Activated naive CD8-positive, alpha-beta T cell (primary cell): Measurements from ENCODE around the gene LIPK.
"Not testable (repeated sequence)": the region's sequence is repeated elsewhere in the genome, so short reads cannot be mapped to it uniquely, and the experiment has no call there.

ENCODE experiments used
- H3K27ac Mint-ChIP-seq: one replicate; pipeline ENCODE4 v1.8.0; 2021; ENCODE audit warnings: mixed read lengths
- H3K27me3 Mint-ChIP-seq: one replicate; pipeline ENCODE4 v1.8.0; 2021; ENCODE audit warnings: mixed read lengths
- H3K36me3 Mint-ChIP-seq: one replicate; pipeline ENCODE4 v1.8.0; 2021; ENCODE audit warnings: mixed read lengths
- H3K4me1 Mint-ChIP-seq: one replicate; pipeline ENCODE4 v1.8.0; 2021; ENCODE audit warnings: low read depth, mixed read lengths
- H3K4me3 Mint-ChIP-seq: one replicate; pipeline ENCODE4 v1.8.0; 2021; ENCODE audit warnings: mild to moderate bottlenecking, mixed read lengths
- H3K9me3 Mint-ChIP-seq: one replicate; pipeline ENCODE4 v1.8.0; 2021; ENCODE audit warnings: low read depth, mixed read lengths

The LIPK gene

DNA sequence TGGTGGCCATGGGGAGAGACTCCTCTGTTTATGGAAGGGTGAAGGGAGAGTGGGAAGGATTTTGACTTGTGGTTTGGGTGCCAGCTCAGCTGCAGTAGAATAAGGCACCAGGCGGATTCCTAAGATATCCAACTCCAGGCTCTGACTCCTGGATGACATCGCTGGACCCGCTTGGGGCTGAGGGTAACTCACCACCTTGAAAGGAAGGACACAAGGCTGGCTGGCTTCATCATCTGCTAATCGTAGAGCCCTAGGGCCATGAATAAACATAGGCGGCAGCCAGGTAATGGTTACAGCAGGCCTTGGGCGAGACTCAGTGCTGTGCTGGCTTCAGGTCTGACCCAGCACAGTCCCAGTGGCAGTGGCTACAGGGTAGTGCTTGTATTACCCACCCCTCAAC, 16.7 kb upstream of the LIPK start:
- H3K4me1 Mint-ChIP-seq = no peaks in the 10 kb centered on the region
- H3K9me3 Mint-ChIP-seq = no peaks in the 10 kb centered on the region
- peaks cover 4% of the 10 kb centered on the region for H3K27me3 Mint-ChIP-seq
- H3K4me3 Mint-ChIP-seq = no peak overlapping the region
- no peaks in the 10 kb centered on the region for H3K36me3 Mint-ChIP-seq
- no peak overlapping the region for H3K27ac Mint-ChIP-seq

DNA sequence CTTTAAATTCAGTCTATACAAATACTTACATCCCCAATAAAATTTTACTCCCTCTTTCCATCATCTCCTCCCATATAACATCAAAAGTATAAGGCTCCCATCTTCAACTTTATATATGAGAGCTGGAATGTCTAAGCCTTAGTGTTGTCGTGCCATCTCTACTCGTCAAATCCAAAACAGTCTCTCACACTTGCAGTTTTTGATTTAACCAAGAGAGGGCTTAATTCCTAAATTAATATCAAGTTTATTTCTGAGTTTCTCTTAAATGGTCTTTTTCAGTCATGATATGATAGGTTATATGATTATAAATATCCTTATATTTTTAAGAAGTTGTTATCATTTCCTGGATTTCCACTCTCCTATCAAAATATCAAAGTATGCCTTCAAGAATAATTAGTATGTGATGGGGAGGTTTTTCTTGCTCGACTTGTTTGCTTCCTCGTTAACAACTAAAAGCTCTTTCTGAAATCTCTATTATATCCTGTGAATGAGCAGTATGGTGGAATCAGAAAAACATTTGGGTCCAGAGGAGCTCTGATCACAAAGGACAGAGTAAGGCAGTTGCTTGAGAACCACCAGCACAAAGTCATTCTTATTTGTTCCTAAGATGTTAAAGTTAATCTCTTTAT, 12.5 kb upstream of the LIPK start:
- peaks cover 2% of the 10 kb centered on the region for H3K27me3 Mint-ChIP-seq
- no peaks in the 10 kb centered on the region for H3K4me1 Mint-ChIP-seq
- no peaks in the 10 kb centered on the region for H3K36me3 Mint-ChIP-seq
- H3K27ac Mint-ChIP-seq = no peak overlapping the region
- no peak overlapping the region for H3K4me3 Mint-ChIP-seq
- H3K9me3 Mint-ChIP-seq = no peaks in the 10 kb centered on the region

- Mint-ChIP-seq H3K9me3 (no peaks in the 10 kb centered on the region), H3K27me3 (no peaks in the 10 kb centered on the region), H3K4me1 (peaks cover 19% of the 10 kb centered on the region), H3K36me3 (no peaks in the 10 kb centered on the region), H3K27ac (no peak overlapping the region), H3K4me3 (no peak overlapping the region)
These were observed 3.0 kb upstream of the LIPK start for GRCh38 chr10:88702848-88703597.

GRCh38 chr10:88707429-88708155, 1.5 kb downstream of the LIPK start:
- no peaks in the 10 kb centered on the region for H3K36me3 Mint-ChIP-seq
- no peaks in the 10 kb centered on the region for H3K27me3 Mint-ChIP-seq
- peak overlapping the region; percentile 71 for H3K27ac Mint-ChIP-seq
- H3K9me3 Mint-ChIP-seq = no peaks in the 10 kb centered on the region
- peaks cover 19% of the 10 kb centered on the region for H3K4me1 Mint-ChIP-seq
- H3K4me3 Mint-ChIP-seq = peak overlapping the region; percentile 25

- H3K36me3 Mint-ChIP-seq, H3K27ac Mint-ChIP-seq, H3K9me3 Mint-ChIP-seq, H3K27me3 Mint-ChIP-seq, H3K4me3 Mint-ChIP-seq: not testable (repeated sequence)
- peaks cover 17% of the 10 kb centered on the region for H3K4me1 Mint-ChIP-seq
These were observed 3.3 kb downstream of the LIPK start for GRCh38 chr10:88709361-88709760.

DNA sequence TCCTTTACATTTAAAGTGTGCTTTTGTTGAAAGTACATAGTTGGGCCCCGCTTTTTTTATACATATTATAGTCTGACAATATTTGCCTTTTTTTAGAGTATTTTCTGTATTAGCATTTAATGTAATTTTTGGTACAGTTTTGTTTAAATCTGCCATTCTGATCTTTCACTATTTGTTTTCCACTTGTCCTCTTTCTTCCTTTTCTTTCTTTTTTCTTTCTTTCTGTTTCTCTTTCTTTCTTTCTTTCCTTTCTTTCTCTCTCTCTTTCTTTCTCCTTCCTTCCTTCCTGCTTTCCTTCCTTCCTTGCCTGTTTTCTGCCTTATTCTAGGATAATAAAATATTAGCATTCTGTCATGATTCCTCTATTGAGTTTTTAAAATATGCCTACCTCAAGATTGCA, 9.5 kb downstream of the LIPK start:
- Mint-ChIP-seq H3K4me1 (no peaks in the 10 kb centered on the region), H3K36me3 (no peaks in the 10 kb centered on the region), H3K27me3 (peaks cover 5% of the 10 kb centered on the region), H3K27ac (no peak overlapping the region), H3K4me3 (no peak overlapping the region), H3K9me3 (no peaks in the 10 kb centered on the region)

DNA sequence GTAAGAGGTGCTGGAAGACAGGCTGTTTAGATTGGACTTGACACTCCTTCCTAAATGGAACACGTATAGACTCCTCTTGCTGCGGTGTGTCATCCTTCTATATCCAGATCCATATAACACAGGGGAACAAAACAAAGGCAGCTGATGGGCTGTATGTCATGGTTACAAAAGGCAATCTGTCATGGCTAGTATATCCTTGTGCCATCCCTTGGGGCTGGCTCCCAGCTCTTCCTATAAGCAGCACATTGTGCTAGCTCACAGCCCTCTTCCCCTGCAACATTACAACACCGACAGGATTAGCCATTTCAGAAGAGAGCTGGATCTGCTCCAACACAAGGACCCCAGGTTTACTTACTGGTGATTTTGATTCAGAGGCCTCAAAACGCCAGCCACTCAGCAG, 15.3 kb downstream of the LIPK start:
- Mint-ChIP-seq H3K4me3 (no peak overlapping the region), H3K27me3 (peaks cover 4% of the 10 kb centered on the region), H3K4me1 (no peaks in the 10 kb centered on the region), H3K9me3 (no peaks in the 10 kb centered on the region), H3K36me3 (no peaks in the 10 kb centered on the region), H3K27ac (no peak overlapping the region)

DNA sequence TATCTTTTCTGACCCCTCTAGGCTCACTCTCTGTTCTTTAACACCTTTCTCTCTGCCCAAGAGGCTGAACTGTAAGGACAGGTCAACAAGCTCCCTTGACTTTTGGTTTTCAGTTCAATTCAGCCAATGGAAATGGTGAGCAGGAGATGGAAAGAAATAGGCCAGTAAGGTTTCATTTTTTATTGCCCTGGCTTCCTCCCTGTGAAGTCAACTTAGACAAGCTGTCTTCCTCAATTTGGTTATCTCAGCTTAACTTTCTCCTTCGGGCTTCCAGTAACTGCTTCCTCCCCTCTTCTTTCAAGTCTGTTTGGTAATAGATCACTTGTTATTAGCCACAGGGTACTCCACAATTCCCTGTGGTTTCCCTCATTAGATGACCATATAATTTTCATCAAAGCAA, 19.7 kb downstream of the LIPK start:
- Mint-ChIP-seq H3K4me1 (no peaks in the 10 kb centered on the region), H3K27me3 (no peaks in the 10 kb centered on the region), H3K4me3 (no peak overlapping the region), H3K27ac (no peak overlapping the region), H3K9me3 (no peaks in the 10 kb centered on the region), H3K36me3 (no peaks in the 10 kb centered on the region)

DNA sequence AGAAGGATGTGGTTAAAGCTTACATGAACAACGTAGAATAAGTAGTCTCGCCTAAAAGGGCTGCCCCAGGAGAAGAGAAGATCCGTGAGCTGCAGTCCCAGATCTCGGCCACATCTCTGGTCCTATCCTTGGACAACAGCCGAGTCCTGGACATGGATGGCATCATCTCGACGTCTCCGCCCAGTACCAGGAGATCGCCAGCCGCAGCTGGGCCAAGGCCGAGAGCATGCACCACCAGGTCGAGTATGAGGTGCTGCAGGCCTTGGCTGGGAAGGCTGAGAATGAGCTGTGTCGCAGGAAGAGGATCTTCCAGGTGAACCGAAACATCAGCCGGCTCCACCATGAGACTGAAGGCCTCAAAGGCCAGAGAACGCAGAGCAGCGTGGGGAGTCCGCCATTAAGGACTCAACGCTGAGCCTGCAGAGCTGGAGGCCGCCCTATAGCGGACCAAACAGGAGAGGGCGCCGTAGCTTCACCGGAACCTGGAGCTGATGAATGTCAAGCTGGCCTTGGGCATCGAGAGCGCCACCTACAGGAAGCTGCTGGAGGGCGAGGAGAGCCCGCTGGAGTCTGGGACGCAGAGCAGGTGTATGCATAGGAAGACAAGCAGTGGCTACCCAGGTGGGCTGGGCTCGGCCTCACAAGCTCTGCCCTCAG, 22.2 kb downstream of the LIPK start:
- Mint-ChIP-seq H3K27ac (no peak overlapping the region), H3K27me3 (no peaks in the 10 kb centered on the region), H3K36me3 (no peaks in the 10 kb centered on the region), H3K4me1 (no peaks in the 10 kb centered on the region), H3K4me3 (no peak overlapping the region), H3K9me3 (no peaks in the 10 kb centered on the region)

GRCh38 chr10:88730864-88731263, 24.8 kb downstream of the LIPK start:
- Mint-ChIP-seq H3K4me1 (no peaks in the 10 kb centered on the region), H3K36me3 (no peaks in the 10 kb centered on the region), H3K27me3 (no peaks in the 10 kb centered on the region), H3K9me3 (no peaks in the 10 kb centered on the region), H3K27ac (no peak overlapping the region), H3K4me3 (no peak overlapping the region)

DNA sequence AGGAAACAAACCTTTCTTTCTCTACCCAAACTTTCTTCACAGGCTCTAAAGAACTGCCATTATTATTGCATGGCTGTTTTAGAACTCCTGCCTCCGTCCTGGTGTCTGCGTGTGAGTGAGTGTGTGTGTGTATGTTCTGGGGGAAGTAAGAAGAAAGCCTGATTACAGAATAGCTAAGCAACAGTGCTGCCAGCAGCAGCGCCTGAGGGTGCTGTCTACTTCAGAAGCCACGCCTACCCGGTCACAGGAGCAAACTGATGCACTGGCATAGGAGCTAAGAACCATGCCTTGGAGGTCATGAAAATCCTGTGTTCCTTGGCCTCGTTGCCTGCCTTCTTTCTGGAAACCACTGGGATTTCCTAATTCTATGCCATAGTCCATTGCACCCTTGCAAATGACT, 25.2 kb downstream of the LIPK start:
- Mint-ChIP-seq H3K36me3 (no peaks in the 10 kb centered on the region), H3K4me1 (no peaks in the 10 kb centered on the region), H3K9me3 (no peaks in the 10 kb centered on the region), H3K27ac (no peak overlapping the region), H3K27me3 (no peaks in the 10 kb centered on the region), H3K4me3 (no peak overlapping the region)

- Mint-ChIP-seq H3K36me3 (no peaks in the 10 kb centered on the region), H3K9me3 (no peaks in the 10 kb centered on the region), H3K4me1 (no peaks in the 10 kb centered on the region), H3K27me3 (peaks cover 3% of the 10 kb centered on the region), H3K4me3 (no peak overlapping the region), H3K27ac (no peak overlapping the region)
These were observed 27.2 kb downstream of the LIPK start for GRCh38 chr10:88733215-88733614.

DNA sequence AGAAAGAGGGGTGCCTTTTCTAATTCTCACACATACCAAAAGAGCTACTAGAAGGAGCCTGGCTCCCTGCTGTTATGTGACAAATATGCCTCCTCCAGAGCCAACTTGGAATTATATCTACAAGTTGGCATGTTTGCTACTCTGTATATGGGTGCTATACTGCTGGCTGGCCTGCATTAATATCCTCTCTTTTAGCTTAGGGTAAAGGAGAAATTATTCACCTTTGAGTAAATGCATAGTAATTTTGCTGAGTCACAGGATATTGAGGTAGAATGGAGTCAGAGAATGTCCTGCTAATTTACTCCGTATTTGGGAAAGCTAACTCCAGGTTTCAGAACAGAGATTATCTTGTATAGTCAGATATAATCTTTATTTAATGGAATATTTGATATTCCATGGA, 29.6 kb downstream of the LIPK start:
- H3K4me1 Mint-ChIP-seq = no peaks in the 10 kb centered on the region
- no peaks in the 10 kb centered on the region for H3K9me3 Mint-ChIP-seq
- H3K36me3 Mint-ChIP-seq = no peaks in the 10 kb centered on the region
- no peak overlapping the region for H3K27ac Mint-ChIP-seq
- peaks cover 3% of the 10 kb centered on the region for H3K27me3 Mint-ChIP-seq
- no peak overlapping the region for H3K4me3 Mint-ChIP-seq

- H3K27ac Mint-ChIP-seq, H3K4me1 Mint-ChIP-seq, H3K4me3 Mint-ChIP-seq, H3K36me3 Mint-ChIP-seq: not testable (repeated sequence)
- Mint-ChIP-seq H3K9me3 (peaks cover 11% of the 10 kb centered on the region), H3K27me3 (peaks cover 12% of the 10 kb centered on the region)
These were observed 35.9 kb downstream of the LIPK start for GRCh38 chr10:88741921-88742320.

- Mint-ChIP-seq H3K9me3 (peaks cover 11% of the 10 kb centered on the region), H3K27me3 (peaks cover 12% of the 10 kb centered on the region), H3K4me3 (no peak overlapping the region)
These were observed 36.4 kb downstream of the LIPK start for GRCh38 chr10:88742448-88742847.

More at GRCh38 chr10:88742448-88742847, 36.4 kb downstream of the LIPK start:
- Mint-ChIP-seq H3K36me3 (peaks cover 2% of the 10 kb centered on the region), H3K4me1 (no peaks in the 10 kb centered on the region), H3K27ac (no peak overlapping the region)
